ENCODE data around the gene SCAPER.
"Not testable (repeated sequence)": the region's sequence is repeated elsewhere in the genome, so short reads cannot be mapped to it uniquely, and the experiment has no call there.

Gene SCAPER

GRCh38 chr15:76310475-76311099 lies 594.6 kb downstream of the SCAPER start:
- DNase-seq = peak; percentile 53

GRCh38 chr15:76309601-76310330 lies 595.4 kb downstream of the SCAPER start:
- DNase-seq = peak; percentile 5

- DNase-seq = no peak
Measured at GRCh38 chr15:76303909-76304308, 601.2 kb downstream of the SCAPER start.

GRCh38 chr15:76299786-76300185 lies 605.4 kb downstream of the SCAPER start:
- DNase-seq = no peak

GRCh38 chr15:76298986-76299385 lies 606.2 kb downstream of the SCAPER start:
- no peak for DNase-seq

GRCh38 chr15:76297951-76298350 lies 607.2 kb downstream of the SCAPER start:
- not testable (repeated sequence) for DNase-seq
